Measurements from ENCODE around the gene SAXO2. TPM values are rescaled to one million over a fixed set of nuclear protein-coding genes. Genes with fewer than 3 reads are reported as not detected.
"Not testable (repeated sequence)": the region's sequence is repeated elsewhere in the genome, so short reads cannot be mapped to it uniquely, and the experiment has no call there.

The SAXO2 gene, protein sequence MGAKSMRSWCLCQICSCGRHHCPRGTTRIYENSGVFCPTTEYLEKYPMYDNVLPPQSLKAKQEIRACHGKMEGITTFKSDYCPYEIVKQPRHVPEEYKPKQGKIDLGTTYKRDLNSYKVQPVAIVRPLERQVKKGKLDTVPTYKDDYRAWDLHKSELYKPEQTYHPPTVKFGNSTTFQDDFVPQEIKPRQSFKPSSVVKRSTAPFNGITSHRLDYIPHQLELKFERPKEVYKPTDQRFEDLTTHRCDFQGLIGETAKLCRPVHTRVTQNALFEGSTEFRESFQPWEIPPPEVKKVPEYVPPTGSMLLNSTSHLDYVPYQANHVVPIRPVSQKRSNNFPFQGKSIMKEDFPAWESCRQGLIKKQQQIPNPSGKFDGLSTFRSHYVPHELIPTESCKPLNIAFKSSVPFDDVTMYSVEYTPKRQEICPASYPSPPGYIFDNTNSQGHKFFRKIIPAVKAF
- total RNA-seq (25.0 and 30.2 TPM in 2 replicates), polyA plus RNA-seq (2.5 and 3.1 TPM in 2 replicates), polyA minus RNA-seq (1.6 TPM in 1 of 2 replicates, not detected in the other)
- total RNA-seq (2013), result 23.7 TPM

GRCh38 chr15:82262422-82263026, at the start of gene SAXO2, which contains the start of gene EFL1:
TSS of gene SAXO2 (plus strand) at chr15:82262818. CDS start at chr15:82262880, 62 bp downstream.
TSS of gene EFL1 (minus strand) at chr15:82262734. CDS start at chr15:82261778, 956 bp downstream.
- Mint-ChIP-seq H3K9me3 (ENCODE audit: insufficient read depth) (no peaks in the 10 kb centered on the region), H3K4me3 (peak within 1 kb of the TSS; percentile 98), H3K4me1 (peaks cover 61% of the 10 kb centered on the region), H3K27me3 (no peaks in the 10 kb centered on the region), H3K27ac (peak within 1 kb of the TSS; percentile 89)
- ATAC-seq (ENCODE audit: low read depth), result peak; percentile 95
- WGBS (ENCODE audit: insufficient coverage), result 0% methylated on average over 57 of the region's 57 CpGs
- peak; percentile 90 for DNase-seq
- no peaks in the 10 kb centered on the region for H3K9me3 ChIP-seq (ENCODE audit: control extremely low read depth in 1 of 3, control insufficient read depth in 2 of 3, insufficient read depth in 1 of 3, low read length in 2 of 3)
- intact Hi-C loops (cut with micrococcal nuclease), result loop anchor here (2.0 to 10.0 kb wide), 2 partner anchors 216 to 1258 kb away; partner anchors contain the start of genes MEX3B and TLNRD1
- peak within 1 kb of the TSS; percentile 78 for H3K9ac ChIP-seq (ENCODE audit: low read length)
- H3K4me2 ChIP-seq (replicated peaks; ENCODE audit: low read depth, low read length, poor library complexity, severe bottlenecking), result peak within 1 kb of the TSS; percentile 80
- POLR2A ChIA-PET, result no interaction called here
- peaks cover 0 to 9% of the 10 kb centered on the region in 2 experiments for H3K36me3 ChIP-seq (replicated peaks in 1 of 2; ENCODE audit: control extremely low read depth in 1 of 2, control insufficient read depth in 1 of 2, extremely low read depth in 1 of 2, insufficient read depth in 2 of 2, low read length in 1 of 2)
- H4K20me1 ChIP-seq (ENCODE audit: control insufficient read depth, insufficient read depth, low read length, poor library complexity, severe bottlenecking), result no peaks in the 10 kb centered on the region
- CTCF ChIA-PET, result no interaction called here
- H3K27ac ChIP-seq (ENCODE audit: low read length in 2 of 2), result peak within 1 kb of the TSS; percentile 38 to 78
- H2AFZ ChIP-seq (ENCODE audit: insufficient read depth, low read depth, low read length, poor library complexity, severe bottlenecking), result peak within 1 kb of the TSS; percentile 96
- no peaks in the 10 kb centered on the region for H3K27me3 ChIP-seq (replicated peaks in 1 of 4; ENCODE audit: control extremely low read depth in 1 of 4, control insufficient read depth in 3 of 4, insufficient read depth in 4 of 4, low read length in 3 of 4)
- peaks cover 31 to 33% of the 10 kb centered on the region in 2 donors for H3K4me1 ChIP-seq (ENCODE audit: control insufficient read depth in 2 of 2, insufficient read depth in 2 of 2, low read length in 2 of 2)
- TF ChIP-seq CTCF (IDR thresholded peaks at IDR 0.05), result no peak
- no peak for TF ChIP-seq EZH2 (IDR thresholded peaks at IDR 0.05; ENCODE audit: borderline replicate concordance, insufficient read depth, low read depth, low read length, poor library complexity, severe bottlenecking)
- peak within 1 kb of the TSS; percentile 30 to 92 (median 75) for H3K4me3 ChIP-seq (ENCODE audit: control extremely low read depth in 1 of 5, extremely low read depth in 1 of 5, insufficient read depth in 1 of 5, low read depth in 2 of 5, low read length in 4 of 5)
- H3K79me2 ChIP-seq (ENCODE audit: control insufficient read depth, insufficient read depth, low read length), result peaks cover 36% of the 10 kb centered on the region

DNA sequence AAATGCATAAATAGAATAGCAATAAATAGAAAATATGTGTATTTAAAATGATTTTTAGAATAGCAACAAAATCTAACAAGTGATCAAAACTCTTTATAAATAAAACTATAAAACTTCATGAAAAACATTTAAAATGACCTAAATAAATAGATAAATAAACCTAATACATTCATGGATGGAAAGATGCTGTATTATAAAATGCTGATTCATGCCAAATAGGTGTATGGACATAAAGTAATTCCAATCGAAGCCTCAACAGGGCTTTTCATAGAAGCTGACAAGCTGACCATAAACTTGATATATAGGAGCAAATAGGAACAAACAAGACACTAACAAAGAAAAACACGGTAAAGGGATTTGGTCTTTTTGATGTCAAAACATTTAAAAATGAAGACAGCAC, 46.5 kb upstream of the SAXO2 start:
- DNase-seq; H3K27me3 ChIP-seq (replicated peaks in 1 of 4; ENCODE audit: control extremely low read depth in 1 of 4, control insufficient read depth in 3 of 4, insufficient read depth in 4 of 4, low read length in 3 of 4); POLR2A ChIA-PET; H2AFZ ChIP-seq (ENCODE audit: insufficient read depth, low read depth, low read length, poor library complexity, severe bottlenecking); H4K20me1 ChIP-seq (ENCODE audit: control insufficient read depth, insufficient read depth, low read length, poor library complexity, severe bottlenecking); H3K79me2 ChIP-seq (ENCODE audit: control insufficient read depth, insufficient read depth, low read length); H3K4me2 ChIP-seq (replicated peaks; ENCODE audit: low read depth, low read length, poor library complexity, severe bottlenecking); ATAC-seq (ENCODE audit: low read depth); H3K9ac ChIP-seq (ENCODE audit: low read length); H3K27ac ChIP-seq (ENCODE audit: low read length in 2 of 2); H3K4me3 Mint-ChIP-seq; H3K27me3 Mint-ChIP-seq; H3K27ac Mint-ChIP-seq; CTCF ChIA-PET; H3K4me3 ChIP-seq (ENCODE audit: control extremely low read depth in 1 of 5, extremely low read depth in 1 of 5, insufficient read depth in 1 of 5, low read depth in 2 of 5, low read length in 4 of 5); H3K4me1 ChIP-seq (ENCODE audit: control insufficient read depth in 2 of 2, insufficient read depth in 2 of 2, low read length in 2 of 2); H3K9me3 ChIP-seq (ENCODE audit: control extremely low read depth in 1 of 3, control insufficient read depth in 2 of 3, insufficient read depth in 1 of 3, low read length in 2 of 3); H3K4me1 Mint-ChIP-seq; intact Hi-C loops (cut with micrococcal nuclease); H3K9me3 Mint-ChIP-seq (ENCODE audit: insufficient read depth): not testable (repeated sequence)
- H3K36me3 ChIP-seq (replicated peaks in 1 of 2; ENCODE audit: control extremely low read depth in 1 of 2, control insufficient read depth in 1 of 2, extremely low read depth in 1 of 2, insufficient read depth in 2 of 2, low read length in 1 of 2), result peaks cover 2 to 29% of the 10 kb centered on the region in 2 experiments
- no CpG with 5 or more reads among the region's 2 CpGs for WGBS (ENCODE audit: insufficient coverage)
